ENCODE results near the gene OR6F1. TPM values are rescaled to one million over a fixed set of nuclear protein-coding genes. Genes with fewer than 3 reads are reported as not detected.
"Not testable (repeated sequence)": the region's sequence is repeated elsewhere in the genome, so short reads cannot be mapped to it uniquely, and the experiment has no call there.

The OR6F1 gene
- total RNA-seq, 1 donor from 2014 or later = not detected

- H3K4me1 Mint-ChIP-seq (ENCODE audit: low read depth) = no peaks in the 10 kb centered on the region
- H3K9me3 Mint-ChIP-seq (ENCODE audit: low read depth) = peaks cover 30% of the 10 kb centered on the region
- TF ChIP-seq CTCF (IDR thresholded peaks at IDR 0.05) = no peak
- H3K4me3 Mint-ChIP-seq (ENCODE audit: unreplicated experiment) = no peak overlapping the region
- no peaks in the 10 kb centered on the region for H3K27me3 Mint-ChIP-seq (ENCODE audit: low read depth)
- no peak overlapping the region for H3K27ac Mint-ChIP-seq (ENCODE audit: unreplicated experiment)
- no peaks in the 10 kb centered on the region for H3K36me3 Mint-ChIP-seq (ENCODE audit: low read depth)
- no peak for DNase-seq (ENCODE audit: low spot score)
Measured at GRCh38 chr1:247713753-247714152, 2.7 kb downstream of the OR6F1 start.

- H3K4me3 Mint-ChIP-seq (ENCODE audit: unreplicated experiment); H3K36me3 Mint-ChIP-seq (ENCODE audit: low read depth); DNase-seq (ENCODE audit: low spot score); H3K4me1 Mint-ChIP-seq (ENCODE audit: low read depth); H3K27me3 Mint-ChIP-seq (ENCODE audit: low read depth); H3K27ac Mint-ChIP-seq (ENCODE audit: unreplicated experiment): not testable (repeated sequence)
- peaks cover 45% of the 10 kb centered on the region for H3K9me3 Mint-ChIP-seq (ENCODE audit: low read depth)
Measured at GRCh38 chr1:247710681-247711080, 5.8 kb downstream of the OR6F1 start.

- Mint-ChIP-seq H3K4me1 (ENCODE audit: low read depth) (no peaks in the 10 kb centered on the region), H3K27ac (ENCODE audit: unreplicated experiment) (no peak overlapping the region), H3K9me3 (ENCODE audit: low read depth) (peaks cover 27% of the 10 kb centered on the region), H3K36me3 (ENCODE audit: low read depth) (no peaks in the 10 kb centered on the region), H3K27me3 (ENCODE audit: low read depth) (no peaks in the 10 kb centered on the region), H3K4me3 (ENCODE audit: unreplicated experiment) (no peak overlapping the region)
- no peak for DNase-seq (ENCODE audit: low spot score)
- no peak for TF ChIP-seq CTCF (IDR thresholded peaks at IDR 0.05)
Measured at GRCh38 chr1:247701338-247701737, 15.1 kb downstream of the OR6F1 start.

GRCh38 chr1:247681288-247681897, 35.1 kb downstream of the OR6F1 start:
- H3K4me3 Mint-ChIP-seq (ENCODE audit: unreplicated experiment) = no peak overlapping the region
- no peak overlapping the region for H3K27ac Mint-ChIP-seq (ENCODE audit: unreplicated experiment)
- H3K9me3 Mint-ChIP-seq (ENCODE audit: low read depth) = peaks cover 3% of the 10 kb centered on the region
- TF ChIP-seq CTCF (IDR thresholded peaks at IDR 0.05) = peak; percentile 77
- H3K4me1 Mint-ChIP-seq (ENCODE audit: low read depth) = no peaks in the 10 kb centered on the region
- no peaks in the 10 kb centered on the region for H3K27me3 Mint-ChIP-seq (ENCODE audit: low read depth)
- DNase-seq (ENCODE audit: low spot score) = no peak
- H3K36me3 Mint-ChIP-seq (ENCODE audit: low read depth) = no peaks in the 10 kb centered on the region

GRCh38 chr1:247680171-247680570, 36.3 kb downstream of the OR6F1 start:
- H3K27me3 Mint-ChIP-seq (ENCODE audit: low read depth) = no peaks in the 10 kb centered on the region
- no peak overlapping the region for H3K4me3 Mint-ChIP-seq (ENCODE audit: unreplicated experiment)
- no peak overlapping the region for H3K27ac Mint-ChIP-seq (ENCODE audit: unreplicated experiment)
- peaks cover 6% of the 10 kb centered on the region for H3K9me3 Mint-ChIP-seq (ENCODE audit: low read depth)
- no peaks in the 10 kb centered on the region for H3K36me3 Mint-ChIP-seq (ENCODE audit: low read depth)
- no peak for TF ChIP-seq CTCF (IDR thresholded peaks at IDR 0.05)
- DNase-seq (ENCODE audit: low spot score) = no peak
- no peaks in the 10 kb centered on the region for H3K4me1 Mint-ChIP-seq (ENCODE audit: low read depth)

- peaks cover 3% of the 10 kb centered on the region for H3K9me3 Mint-ChIP-seq (ENCODE audit: low read depth)
- H3K4me3 Mint-ChIP-seq (ENCODE audit: unreplicated experiment) = no peak within 1 kb of the TSS
- no peaks in the 10 kb centered on the region for H3K36me3 Mint-ChIP-seq (ENCODE audit: low read depth)
- no peaks in the 10 kb centered on the region for H3K27me3 Mint-ChIP-seq (ENCODE audit: low read depth)
- H3K27ac Mint-ChIP-seq (ENCODE audit: unreplicated experiment) = no peak within 1 kb of the TSS
- TF ChIP-seq CTCF (IDR thresholded peaks at IDR 0.05) = no peak
- no peak for DNase-seq (ENCODE audit: low spot score)
- H3K4me1 Mint-ChIP-seq (ENCODE audit: low read depth) = no peaks in the 10 kb centered on the region
Measured at GRCh38 chr1:247679639-247680038, 36.8 kb downstream of the OR6F1 start, which contains the start of gene OR13G1. Gene OR13G1 (minus strand): TSS chr1:247679739. CDS start chr1:247673041, 6,698 bp downstream.

Measured in chondrocyte (in vitro differentiated cells).